ENCODE results near the gene MDFIC. TPM values are rescaled to one million over a fixed set of nuclear protein-coding genes. Genes with fewer than 3 reads are reported as not detected.

The MDFIC gene
- total RNA-seq, 1 experiment from 2014 or later: not detected

DNA sequence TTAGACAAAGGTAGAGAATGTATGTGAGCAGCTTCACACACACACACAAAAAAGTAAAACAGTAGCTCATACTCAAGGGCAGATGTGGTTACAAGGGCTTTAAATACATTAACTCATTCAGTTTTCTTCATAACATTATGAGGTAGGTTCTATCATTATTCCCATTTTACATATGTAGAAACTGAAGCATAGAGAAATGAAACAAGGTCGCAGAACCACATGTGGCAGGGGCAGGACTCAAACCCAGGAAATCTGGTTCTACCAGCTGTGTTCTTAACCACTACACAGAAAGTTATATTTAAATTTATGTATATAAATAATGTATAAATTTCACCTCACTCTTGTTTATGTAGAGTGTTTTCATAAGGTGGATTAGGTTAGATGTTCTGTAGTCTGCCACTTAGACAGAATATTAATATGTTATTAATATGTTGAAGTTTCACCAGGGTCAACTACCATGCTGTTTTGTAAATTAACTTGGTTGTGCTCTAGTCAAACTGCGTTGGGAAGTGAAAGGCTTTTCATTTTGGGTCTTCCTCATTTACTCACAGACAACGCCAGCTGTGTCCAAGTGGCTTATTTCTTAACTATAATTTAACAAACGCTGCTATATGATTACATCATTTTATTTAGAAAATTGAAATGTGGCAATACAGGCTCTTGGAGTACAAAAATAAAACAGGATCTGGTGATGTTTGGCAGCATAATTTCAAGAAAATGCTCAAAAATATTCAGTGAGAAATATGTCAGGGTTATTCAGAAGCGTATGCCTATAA, 138.4 kb downstream of the MDFIC start:
- Histone ChIP-seq H3K9me2 (replicated peaks; ENCODE audit: insufficient read depth, low read length) (no peaks in the 10 kb centered on the region), H3K27ac (ENCODE audit: low read length) (no peak overlapping the region), H3K4me2 (ENCODE audit: low read depth, low read length, poor library complexity, severe bottlenecking) (no peak overlapping the region), H3K27me3 (ENCODE audit: low read length) (no peaks in the 10 kb centered on the region), H3K4me3 (ENCODE audit: low read length) (no peak overlapping the region), H3K9me3 (ENCODE audit: low read length) (peaks cover 22% of the 10 kb centered on the region), H3K9ac (ENCODE audit: low read length) (no peak overlapping the region), H3K36me3 (ENCODE audit: insufficient read depth, low read length) (no peaks in the 10 kb centered on the region), H3K79me2 (ENCODE audit: low read length) (no peaks in the 10 kb centered on the region), H4K20me1 (ENCODE audit: insufficient read depth, low read depth, low read length) (no peaks in the 10 kb centered on the region), H2AFZ (ENCODE audit: low read length) (no peak overlapping the region), H3K4me1 (ENCODE audit: low read length) (no peaks in the 10 kb centered on the region)
- no peak for DNase-seq

DNA sequence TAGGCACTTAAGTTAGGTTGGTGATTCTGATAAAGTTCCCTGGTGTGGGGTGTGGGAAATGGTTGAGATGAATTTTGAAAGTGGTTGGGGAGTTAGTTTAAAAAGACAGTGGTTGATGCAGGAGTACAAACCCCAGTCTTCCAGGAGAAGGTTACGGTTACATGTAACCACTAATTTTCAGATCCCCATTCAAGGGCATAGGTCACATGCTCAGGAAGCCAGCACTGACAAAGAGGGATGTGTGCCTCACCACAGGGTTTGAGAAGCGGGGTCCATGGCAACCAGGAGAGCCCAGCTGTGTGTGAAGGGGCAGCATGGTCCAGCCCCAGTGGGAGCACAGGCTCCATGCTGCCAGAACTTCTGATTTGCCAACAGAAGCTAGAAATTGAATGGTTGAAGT, 144.2 kb downstream of the MDFIC start:
- Histone ChIP-seq H3K27ac (ENCODE audit: low read length) (no peak overlapping the region), H2AFZ (ENCODE audit: low read length) (no peak overlapping the region), H3K9me2 (replicated peaks; ENCODE audit: insufficient read depth, low read length) (no peaks in the 10 kb centered on the region), H3K79me2 (ENCODE audit: low read length) (no peaks in the 10 kb centered on the region), H3K9ac (ENCODE audit: low read length) (no peak overlapping the region), H3K9me3 (ENCODE audit: low read length) (peaks cover 33% of the 10 kb centered on the region), H3K4me1 (ENCODE audit: low read length) (no peaks in the 10 kb centered on the region), H4K20me1 (ENCODE audit: insufficient read depth, low read depth, low read length) (no peaks in the 10 kb centered on the region), H3K4me2 (ENCODE audit: low read depth, low read length, poor library complexity, severe bottlenecking) (no peak overlapping the region), H3K27me3 (ENCODE audit: low read length) (no peaks in the 10 kb centered on the region), H3K36me3 (ENCODE audit: insufficient read depth, low read length) (no peaks in the 10 kb centered on the region), H3K4me3 (ENCODE audit: low read length) (no peak overlapping the region)
- no peak for DNase-seq

DNA sequence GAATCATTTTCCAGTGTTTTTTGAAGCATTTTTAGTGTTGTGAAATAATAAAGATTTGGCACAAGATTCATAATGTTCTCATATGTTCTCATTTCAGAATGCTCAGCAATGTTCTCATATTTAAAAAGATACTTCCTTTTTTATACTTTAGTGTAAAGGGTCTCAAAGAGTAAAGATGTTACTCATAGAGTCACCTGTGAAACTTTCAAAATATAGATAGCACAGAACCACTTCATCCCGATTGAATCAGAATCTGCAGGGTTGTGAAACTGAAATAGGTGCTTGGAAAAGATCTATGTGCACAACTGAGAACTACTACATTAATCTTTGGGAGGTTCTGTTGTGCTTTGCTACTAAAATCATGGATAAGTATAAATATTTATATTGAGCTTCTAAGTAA, 144.7 kb downstream of the MDFIC start:
- no peak overlapping the region for H3K9ac ChIP-seq (ENCODE audit: low read length)
- H3K4me3 ChIP-seq (ENCODE audit: low read length): no peak overlapping the region
- no peak for DNase-seq
- no peaks in the 10 kb centered on the region for H4K20me1 ChIP-seq (ENCODE audit: insufficient read depth, low read depth, low read length)
- no peaks in the 10 kb centered on the region for H3K27me3 ChIP-seq (ENCODE audit: low read length)
- H2AFZ ChIP-seq (ENCODE audit: low read length): no peak overlapping the region
- no peak overlapping the region for H3K4me2 ChIP-seq (ENCODE audit: low read depth, low read length, poor library complexity, severe bottlenecking)
- H3K79me2 ChIP-seq (ENCODE audit: low read length): no peaks in the 10 kb centered on the region
- peaks cover 33% of the 10 kb centered on the region for H3K9me3 ChIP-seq (ENCODE audit: low read length)
- no peaks in the 10 kb centered on the region for H3K9me2 ChIP-seq (replicated peaks; ENCODE audit: insufficient read depth, low read length)
- no peak overlapping the region for H3K27ac ChIP-seq (ENCODE audit: low read length)
- no peaks in the 10 kb centered on the region for H3K36me3 ChIP-seq (ENCODE audit: insufficient read depth, low read length)
- no peaks in the 10 kb centered on the region for H3K4me1 ChIP-seq (ENCODE audit: low read length)

DNA sequence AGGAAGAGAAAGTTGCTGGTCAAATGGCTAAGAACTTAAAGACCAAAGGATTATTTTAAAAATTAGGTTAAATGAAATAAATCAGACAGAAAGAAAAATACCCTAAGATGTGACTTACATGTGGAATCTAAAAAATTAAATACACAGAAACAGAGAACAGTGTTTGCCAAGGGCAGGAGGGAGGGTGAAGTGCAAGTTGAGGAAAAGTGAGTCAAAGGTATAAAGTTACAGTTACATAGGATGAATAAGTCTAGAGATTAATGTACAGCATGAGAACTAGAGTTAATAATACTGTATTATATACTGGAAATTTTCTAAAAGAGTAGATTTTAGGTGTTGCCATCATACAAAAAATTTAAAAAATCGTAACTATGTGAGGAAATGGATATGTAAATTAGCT, 146.3 kb downstream of the MDFIC start:
- H4K20me1 ChIP-seq (ENCODE audit: insufficient read depth, low read depth, low read length): no peaks in the 10 kb centered on the region
- no peaks in the 10 kb centered on the region for H3K27me3 ChIP-seq (ENCODE audit: low read length)
- H3K4me1 ChIP-seq (ENCODE audit: low read length): no peaks in the 10 kb centered on the region
- H3K4me2 ChIP-seq (ENCODE audit: low read depth, low read length, poor library complexity, severe bottlenecking): no peak overlapping the region
- H2AFZ ChIP-seq (ENCODE audit: low read length): no peak overlapping the region
- H3K79me2 ChIP-seq (ENCODE audit: low read length): no peaks in the 10 kb centered on the region
- no peaks in the 10 kb centered on the region for H3K36me3 ChIP-seq (ENCODE audit: insufficient read depth, low read length)
- H3K27ac ChIP-seq (ENCODE audit: low read length): no peak overlapping the region
- H3K9ac ChIP-seq (ENCODE audit: low read length): no peak overlapping the region
- H3K4me3 ChIP-seq (ENCODE audit: low read length): no peak overlapping the region
- H3K9me2 ChIP-seq (replicated peaks; ENCODE audit: insufficient read depth, low read length): no peaks in the 10 kb centered on the region
- peaks cover 38% of the 10 kb centered on the region for H3K9me3 ChIP-seq (ENCODE audit: low read length)
- no peak for DNase-seq
